ENCODE data around the gene TBC1D17.

The TBC1D17 gene

DNA sequence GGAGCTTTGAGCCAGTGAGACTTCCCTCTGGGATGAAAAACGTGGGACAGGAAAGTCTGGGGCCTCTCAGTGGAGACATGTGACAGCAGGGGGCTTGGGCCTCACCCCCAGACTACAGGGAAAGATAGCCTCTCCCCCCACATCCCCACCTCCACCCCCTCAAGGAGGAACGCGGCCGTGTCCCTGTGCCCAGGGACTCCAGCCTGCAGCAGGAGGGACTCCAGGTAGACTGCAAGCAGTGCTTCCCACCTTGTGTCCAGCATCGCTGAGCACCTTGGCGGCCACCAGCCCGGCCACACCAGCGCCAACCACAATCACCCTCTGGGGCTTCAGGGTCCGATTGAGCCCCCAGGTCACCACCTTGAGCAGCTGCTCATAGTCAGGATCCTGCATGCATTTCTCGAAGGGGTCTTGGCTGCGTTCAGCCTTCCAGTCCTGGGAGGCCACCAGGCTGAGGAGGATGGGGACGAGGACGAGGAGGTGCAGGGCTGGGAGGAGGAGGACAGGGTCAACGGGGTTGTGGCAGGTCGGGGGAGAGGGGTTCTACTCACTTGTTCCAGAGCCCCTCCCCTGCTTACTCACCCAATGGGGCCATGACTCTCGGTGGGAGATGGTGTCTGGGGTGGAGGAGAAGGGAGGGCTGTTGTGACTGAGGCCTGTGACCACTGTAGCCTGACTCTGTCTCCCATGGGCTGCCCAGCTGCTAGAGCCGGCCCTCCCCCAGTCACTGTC is 18.2 kb downstream of the TBC1D17 start:
- DNase-seq, result peak; percentile 63

DNA sequence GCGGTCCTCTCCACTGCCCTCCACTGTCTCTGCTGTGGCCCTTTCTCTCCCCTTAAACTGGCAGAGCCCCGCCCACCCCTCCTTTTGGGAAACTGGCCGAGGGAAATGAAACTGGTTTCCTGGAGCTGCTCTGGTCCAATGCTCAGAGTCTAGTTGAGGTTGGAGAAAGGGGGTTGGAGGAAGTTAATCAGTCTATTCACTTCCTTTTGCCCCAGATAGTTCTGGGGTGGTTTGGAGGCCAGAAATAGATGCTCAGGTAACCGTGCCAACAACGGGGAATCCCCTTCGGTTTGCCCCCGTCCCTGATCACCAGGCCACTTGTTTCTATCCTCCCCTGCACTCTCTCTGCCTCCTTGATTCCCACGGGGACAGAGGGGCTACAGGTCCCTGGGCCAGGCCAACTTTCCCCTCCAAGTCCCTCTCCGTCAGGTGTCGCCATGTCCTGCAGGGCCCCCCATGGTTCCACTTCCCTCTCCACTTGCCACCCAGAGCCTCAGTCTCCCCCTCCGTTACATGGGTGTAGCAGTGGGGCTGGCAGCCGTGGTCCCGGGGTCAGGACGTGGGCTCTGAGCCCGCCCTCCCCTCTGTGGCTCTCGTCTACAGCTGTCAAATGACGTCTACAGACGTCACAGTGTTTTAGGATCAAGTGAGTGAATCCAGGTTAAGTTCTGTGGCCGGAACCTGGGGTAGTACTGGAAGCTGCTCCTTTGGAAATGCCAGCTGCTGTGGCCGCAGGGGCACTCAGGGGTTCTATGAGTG is 19.5 kb downstream of the TBC1D17 start, which contains the start of gene IL4I1:
TSS of gene IL4I1 (minus strand) at position 25 of the 759 bp plus-strand sequence. CDS start 727 bp downstream, outside the sequence.
- DNase-seq, result peak; percentile 78

DNA sequence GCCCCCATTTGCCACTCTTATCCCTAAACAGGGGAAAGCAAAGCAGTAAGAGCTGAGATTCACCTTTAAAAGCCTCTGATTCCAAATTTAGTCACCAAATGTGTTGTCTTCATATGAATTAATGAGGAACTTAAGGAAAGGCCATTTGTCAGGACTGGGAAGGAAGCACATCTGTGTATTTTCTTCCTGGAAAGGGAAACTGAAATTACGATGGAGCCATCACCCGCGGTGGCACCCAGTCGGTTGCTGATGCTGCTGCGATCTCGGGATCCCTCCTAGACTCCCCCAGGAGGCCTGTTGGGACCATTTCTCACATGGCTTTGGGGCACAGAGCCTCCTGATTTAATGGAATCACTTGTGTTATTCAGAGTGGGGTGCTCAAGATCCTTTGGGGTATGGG is 26.6 kb downstream of the TBC1D17 start:
- no peak for DNase-seq

DNA sequence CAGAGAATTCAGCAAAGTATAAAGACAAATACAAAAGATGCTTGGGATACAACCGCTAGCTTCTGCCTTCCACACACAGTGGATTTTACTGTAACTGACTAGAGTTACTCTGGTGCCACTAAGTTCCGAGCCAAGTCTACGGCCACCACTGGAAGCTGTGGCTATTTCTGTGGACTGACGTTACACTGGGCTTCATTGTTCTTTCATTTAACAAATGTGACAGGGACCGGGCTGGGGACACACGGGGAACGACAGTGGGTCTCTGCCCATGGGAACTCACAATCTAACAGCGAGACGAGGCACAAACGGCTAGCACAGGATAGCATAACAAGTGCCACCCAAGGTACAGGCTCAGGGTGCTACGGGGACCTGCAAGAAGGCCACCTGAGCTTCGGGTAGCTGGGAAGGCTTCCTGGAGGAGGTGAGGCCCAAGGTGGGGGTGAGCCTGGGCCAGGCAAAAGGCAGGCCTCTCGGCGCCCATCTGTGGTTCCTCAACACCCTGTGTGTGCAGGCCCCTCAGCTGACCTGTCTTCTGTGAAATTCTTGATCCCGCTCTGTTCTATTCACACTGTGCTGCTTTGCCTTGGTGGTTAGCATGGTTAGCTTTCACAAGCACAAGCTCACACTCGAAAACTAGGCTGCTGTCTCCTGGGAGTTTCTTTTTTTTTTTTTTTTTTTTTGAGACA is 29.5 kb downstream of the TBC1D17 start:
- DNase-seq, result no peak

DNA sequence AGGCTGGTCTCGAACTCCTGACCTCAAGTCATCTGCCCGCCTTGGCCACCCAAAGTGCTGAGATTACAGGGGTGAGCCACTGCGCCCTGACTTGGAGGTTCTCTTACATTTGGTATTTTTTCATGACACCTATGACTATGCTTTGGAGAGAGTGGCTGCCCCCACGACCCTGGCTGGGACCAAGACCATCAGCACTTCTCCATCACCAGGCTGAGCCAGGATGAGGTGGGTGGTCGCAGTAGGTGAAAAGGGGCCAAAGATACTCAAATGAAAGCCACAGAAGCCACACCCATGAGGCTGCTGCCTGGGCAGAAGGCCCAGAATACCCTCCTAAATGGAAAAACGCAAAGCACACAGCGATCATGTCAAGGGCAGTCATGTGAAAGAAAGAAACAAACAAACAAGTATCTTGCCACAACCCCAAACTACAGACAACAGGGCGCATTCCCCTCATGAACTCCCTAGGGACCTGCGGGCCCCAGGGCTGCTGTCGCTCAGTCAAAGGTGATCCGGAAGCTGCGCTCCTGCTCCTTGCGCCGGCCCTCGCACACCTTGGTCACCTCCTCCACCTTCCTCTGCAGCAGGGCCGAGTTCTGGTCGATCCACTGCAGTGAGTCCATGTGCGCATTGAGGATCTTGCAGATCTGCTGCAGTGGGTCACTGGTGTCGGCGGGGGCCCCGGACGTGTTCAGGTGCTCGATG is 30.4 kb downstream of the TBC1D17 start:
- DNase-seq, result no peak

DNA sequence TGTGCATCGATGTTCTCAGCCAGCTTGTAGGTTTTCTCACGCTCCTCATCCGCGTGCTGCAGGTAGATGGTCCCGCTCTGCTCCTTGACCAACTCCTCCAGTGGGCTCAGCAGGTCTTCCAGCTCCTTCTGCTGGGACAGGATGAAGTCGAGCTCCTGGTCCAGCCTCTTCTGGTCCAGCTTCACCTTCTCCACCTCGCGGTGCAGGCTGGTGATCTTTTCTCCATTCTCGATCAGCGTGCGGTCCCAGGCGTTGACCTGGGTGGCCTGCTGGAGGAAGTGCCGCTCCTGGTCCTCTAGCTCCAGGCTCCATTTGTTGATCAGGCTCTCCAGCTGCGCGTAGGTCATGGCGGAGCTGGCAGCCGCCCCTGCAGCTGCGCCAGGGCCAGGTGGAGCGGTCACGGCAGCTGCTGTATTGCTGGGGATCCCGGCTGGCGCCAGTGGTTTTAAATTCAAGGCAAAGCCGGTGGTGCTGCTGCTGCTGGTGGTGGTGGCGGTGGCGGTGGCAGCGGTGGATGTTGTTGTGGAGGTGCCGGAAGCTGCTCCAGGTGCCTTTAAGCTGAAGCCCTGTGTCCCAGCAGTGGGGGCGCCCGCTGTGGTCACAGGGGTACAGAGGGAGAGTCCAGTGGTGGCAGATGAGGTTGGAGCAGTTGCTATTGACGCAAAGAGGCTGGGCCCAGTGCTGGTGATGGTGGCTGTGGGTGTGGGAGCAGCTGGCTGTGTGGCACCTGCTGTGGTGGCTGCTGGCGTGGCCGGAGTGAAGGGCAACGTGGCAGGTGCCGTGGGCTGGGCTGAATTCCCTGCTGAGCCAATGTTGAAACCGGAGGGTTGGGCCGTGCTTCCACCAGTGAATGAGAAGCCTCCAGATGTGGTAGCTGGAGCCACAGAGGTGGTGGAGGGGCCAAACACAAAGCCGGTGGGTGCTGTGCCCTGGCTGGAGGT is 31.2 kb downstream of the TBC1D17 start:
- no peak for DNase-seq

DNA sequence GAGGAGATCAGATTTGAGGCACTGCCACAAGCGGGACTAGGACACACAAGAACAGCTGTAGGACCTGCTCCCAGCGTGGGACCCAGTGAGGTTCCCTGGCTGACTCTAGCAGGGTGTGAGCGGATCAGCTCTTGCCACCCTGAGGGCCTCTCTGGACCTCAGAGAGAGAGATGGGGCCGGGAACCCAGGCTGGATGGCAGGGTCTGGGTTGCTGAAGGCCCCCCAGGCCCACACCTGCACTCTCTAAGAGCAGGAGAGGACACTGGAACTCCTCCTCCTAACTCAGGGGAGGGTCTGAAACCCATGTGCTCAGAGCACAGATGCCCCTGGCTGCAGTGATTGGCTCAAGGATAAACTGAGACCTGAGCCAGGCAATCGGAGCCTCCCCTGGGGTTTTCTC is 32.7 kb downstream of the TBC1D17 start:
- no peak for DNase-seq

DNA sequence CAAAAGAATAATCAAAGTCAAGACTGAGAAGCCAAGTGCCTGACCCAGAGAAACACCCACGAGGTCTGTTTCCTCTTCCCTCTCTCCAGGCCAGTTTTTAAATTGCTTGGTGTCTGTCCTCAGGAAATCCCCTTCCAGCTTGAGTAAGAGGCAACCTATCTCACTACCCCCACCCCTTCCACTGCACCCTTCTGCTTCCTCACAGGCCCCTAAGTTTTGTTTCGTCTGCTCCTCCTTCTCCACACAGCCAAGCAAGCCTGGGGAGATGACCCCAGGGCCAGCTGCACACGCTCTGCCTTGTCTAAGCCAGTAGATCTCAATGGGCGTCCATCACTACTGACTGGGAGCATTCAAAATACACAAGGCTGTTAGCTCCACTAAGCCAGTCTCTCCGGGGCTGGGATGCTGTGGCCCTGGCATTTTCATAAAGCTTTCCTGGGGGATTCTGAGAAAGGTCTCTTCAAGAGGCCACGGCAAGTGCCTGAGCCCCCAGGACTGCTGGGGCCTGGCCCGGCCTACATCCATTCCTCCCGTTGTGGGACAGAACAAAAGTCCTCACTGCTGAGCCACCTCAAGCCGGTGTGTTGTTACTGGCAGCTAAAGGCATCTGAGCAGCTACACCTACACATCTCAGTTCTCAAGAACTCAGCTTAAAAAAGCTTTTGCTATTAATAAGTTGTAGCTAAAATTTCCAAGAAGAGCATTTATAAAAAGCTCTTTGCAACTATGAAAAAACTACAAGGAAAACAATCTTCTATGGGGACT is 34.1 kb downstream of the TBC1D17 start:
- DNase-seq, result peak; percentile 57

DNA sequence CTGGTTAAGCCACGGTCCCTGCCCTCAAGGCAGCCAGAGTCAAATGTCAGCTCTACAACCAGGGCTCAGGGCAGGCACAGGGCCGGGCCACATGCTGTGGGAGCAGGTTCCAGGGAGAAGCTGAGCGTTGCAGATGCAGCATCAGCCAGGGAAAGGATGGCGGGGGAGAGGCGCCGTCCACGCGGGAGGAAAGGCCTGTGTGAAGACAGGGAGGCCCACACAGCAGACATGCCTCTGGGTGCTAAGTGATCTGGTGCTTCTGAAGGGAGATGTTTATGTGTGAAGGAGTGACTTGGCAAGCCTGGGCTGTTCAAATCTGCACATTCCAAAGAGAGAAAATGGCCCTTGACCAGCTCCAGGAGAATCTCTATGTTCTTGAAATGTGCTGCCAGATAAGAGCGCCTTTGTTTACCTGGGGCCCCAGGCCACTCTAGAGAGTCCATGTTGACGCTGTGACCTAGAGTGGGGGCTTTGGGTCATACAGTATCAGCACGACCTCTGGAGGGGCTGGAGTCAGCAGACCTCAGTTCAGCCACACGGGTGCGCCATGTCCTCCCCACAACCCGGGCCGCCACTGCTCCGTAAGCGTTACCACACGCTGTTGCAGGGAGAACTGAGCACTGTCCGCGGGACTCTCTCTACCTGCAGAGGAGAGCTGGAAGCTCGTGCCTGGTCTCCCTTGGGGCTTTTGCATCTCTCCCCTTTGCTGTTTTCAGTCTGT is 35.6 kb downstream of the TBC1D17 start:
- DNase-seq, result no peak

DNA sequence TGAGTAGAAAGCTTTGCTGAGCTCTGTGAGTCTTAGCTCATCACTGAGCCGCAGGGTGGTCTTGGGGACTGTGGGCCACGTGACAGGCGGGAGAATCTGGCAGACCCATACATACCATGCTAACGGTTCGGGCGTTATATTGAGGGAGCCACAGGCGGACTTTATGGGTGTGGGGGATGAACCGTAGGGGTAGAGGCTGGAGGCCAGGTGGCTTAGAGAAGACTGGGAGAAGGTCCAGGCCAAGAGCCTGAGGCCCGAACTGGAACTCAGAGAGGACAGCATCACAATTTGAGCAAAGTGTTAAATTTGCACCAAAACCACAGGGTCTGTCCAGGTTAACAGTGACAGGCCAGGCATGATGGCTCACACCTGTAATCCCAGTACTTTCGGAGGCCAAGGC is 36.2 kb downstream of the TBC1D17 start:
- no peak for DNase-seq

DNA sequence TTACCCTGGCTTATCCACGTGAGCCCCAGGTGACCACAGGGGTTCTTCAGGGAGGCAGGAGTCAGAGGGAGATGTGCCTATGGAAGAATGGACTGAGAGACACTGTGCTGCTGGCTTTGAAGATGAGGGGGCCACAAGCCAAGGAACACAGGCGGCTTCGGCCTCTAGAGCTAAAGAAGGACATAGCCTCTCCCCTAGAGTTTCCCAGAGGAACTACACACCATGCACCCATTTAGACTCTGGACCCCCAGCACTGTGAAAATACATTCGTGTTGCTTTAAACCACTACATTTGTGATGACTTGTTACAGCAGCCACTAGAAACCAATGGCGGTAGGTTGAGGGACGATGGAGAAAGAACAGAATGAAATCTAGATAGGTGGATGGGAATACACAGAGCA is 37.8 kb downstream of the TBC1D17 start:
- no peak for DNase-seq

DNA sequence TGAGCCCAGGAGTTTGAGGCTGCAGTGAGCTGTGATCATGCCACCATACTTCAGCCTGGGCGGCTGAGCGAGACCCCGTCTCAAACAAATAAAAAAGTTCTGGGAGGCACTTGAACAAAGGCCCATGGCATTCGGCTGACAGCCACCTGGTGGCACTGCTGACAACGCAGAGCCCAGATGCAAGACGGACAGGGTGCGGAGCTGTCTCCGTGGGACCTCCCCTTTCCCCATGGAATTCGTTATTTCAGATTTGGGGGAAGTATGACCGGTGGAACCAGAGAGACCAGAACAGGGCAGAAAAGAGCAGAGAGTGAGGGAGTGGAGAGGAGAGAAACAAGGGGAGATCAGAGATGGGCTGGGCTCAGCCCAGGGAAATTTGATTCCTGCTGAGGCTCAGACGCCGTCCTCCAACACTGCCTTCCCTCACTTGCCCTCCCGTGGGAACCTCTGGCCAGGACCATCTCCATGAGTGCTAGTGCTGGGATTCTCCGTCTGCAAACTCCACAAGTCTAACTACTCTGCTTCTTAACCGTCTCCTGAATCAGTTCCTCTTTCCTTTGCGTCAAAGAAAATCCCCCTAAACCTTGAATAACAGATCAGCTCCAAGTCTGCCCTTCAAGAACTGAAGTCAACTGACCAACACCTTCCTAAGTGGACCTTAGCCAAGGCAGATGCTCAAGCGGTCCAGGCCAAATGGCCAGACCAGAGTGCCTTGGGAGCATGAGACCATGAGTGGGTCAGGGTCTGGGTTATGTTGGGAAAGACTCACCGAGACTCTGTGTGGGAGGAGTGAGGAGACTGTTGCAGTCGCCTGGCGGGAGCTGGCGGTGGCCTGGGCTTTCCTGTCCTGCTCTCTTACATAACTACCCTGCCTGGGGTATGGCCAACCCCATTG is 39.6 kb downstream of the TBC1D17 start:
- DNase-seq, result no peak

DNA sequence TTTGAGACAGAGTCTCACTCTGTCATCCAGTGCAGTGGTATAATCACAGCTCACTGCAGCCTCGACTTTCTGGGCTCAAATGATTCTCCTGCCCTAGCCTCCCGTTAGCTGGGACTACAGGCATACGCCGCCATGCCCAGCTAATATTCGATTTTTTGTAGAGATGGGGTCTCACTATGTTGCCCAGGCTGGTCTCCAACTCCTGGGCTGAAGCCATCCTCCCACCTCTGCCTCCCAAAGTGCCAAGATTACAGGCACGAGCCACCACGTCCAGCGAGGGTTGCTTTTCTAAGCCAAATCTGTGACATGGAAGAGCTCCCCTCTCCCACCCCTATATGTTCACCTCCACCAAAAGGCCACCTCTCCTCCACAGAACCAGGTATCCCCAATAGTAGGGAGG is 40.6 kb downstream of the TBC1D17 start:
- no peak for DNase-seq

DNA sequence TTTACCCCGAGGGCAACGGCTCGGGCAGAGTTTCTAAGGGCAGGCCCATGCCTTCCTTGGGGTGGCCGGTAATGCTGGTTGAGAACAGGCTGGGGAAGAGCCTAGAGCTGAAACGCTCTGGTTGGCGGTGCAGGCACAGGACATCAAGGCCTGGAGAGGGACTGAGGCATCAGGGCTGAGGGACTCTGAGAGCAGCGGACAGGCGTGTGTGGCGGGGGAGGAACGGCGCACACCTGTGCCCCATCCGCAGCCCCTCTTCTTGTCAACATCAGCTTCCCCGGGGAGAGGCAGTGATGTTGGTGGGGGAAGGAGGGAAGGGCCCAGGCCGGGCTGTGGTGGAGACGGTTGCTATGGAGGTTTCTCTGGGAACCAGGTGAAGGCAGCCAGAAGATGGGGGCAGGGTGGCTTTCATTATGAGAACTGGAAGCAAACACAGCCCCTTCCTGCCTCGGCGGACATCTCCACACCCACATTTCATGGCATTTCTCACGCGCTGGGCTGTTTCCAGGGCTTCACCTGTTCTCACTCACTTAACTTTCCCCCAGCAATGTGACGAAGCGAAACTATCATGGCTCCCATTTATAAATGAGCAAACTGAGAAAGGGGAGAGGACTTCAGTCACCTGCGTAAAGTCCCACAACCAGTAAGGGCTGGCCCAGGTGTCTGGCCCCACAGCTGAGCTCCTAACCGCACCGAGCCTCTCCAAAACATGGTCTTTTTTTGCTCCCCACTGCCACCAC is 43.3 kb downstream of the TBC1D17 start:
- no peak for DNase-seq

DNA sequence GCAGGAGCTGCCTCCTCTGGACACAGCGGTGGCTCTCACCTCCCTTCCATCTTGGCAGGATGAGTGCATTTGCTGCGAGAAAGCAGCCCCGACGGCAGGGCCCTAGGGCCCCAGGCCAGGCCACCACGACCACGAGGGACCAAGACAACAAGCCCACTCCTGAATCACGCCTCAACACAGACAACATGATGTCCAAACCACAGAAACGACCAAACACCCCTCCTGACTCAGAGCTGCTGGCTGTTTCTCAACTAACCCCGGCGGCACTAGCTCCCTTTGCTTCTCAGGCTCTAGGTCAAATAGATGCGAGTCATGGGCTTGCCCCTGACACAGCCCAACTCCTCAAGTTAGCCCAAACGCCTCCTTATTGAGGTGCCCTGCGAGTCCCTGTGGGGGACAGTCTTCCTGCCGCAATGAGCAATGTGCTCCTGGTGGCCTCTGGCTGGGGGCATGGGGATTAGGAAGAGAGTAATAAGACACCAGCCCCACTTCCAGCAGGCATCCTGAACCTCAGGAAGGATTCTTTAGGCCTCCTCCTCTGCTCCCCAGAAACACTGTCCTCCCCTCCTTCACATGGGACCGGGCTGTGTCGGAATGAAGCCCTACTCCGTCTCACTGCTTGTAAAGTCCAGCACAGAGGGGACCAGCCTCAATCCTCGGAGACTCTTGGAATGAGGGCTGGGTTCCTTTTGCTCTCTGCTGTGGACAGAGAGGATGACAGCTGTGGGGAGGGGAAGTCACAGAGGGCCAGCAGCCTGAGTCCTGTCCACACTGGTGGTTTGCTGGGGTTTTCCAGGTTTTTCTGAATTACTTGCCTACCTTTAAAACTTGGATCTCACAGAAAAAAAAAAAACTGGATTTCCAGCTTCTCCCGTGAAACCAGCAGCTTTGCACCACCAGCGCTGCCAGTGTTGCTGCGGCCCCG is 44.6 kb downstream of the TBC1D17 start:
- DNase-seq, result no peak

DNA sequence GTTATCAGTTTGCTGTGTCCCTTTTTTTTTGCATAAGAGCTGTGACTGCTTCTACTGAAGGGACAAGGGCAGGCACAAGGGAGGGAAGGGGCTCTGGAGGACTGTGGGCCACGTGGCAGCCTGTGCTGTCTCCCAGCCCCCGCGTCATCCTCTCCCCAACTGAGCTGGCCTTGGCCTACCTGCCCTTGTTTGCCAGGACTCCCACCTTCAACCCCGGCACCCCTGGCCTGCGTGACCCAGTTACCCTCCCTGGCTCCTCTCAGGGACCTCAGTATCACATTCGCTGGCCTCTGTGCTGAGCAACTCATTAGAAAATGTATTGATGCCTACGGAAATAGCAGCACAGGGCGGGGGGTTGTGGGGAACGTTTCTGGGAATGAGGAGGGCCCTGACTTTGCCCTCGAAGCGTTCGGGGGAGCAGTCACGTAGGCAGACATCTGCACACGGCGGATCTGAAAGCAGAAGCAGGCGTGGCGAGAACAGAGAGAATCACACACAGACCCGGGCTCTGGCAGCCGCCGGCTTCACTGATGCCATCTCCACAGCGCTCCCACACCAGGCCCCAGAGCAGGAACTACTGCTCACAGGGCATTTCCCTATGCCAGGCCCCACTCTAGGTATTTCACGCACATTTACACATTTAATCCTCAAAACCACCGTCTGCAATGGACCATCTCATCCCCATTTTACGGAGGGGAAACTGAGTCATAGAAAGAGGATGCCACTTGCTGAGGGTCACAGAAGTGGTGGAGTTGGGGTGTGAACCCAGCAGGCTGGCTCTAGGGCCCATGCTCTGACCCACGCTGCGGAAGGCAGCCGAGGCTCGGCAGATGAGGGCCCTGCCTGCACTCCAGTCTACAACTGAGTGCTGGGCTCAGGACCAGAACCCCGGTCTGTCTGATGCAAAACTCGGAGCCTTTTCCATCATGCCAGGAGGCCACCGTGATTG is 45.8 kb downstream of the TBC1D17 start:
- DNase-seq, result no peak

Data from stimulated activated CD4-positive, alpha-beta T cell treated with anti-CD3 and anti-CD28 coated beads, Interleukin-15, amount 100 ng/mL, for 24 hours (primary cell).